H1 (cell line): ENCODE measurements around the gene APOO. TPM values are rescaled to one million over a fixed set of nuclear protein-coding genes. Genes with fewer than 3 reads are reported as not detected.

Experiments
- CTCF ChIA-PET: fragments of 300-600 bp; sonication (Branson Sonifier 250); formaldehyde crosslinking; loops from one replicate; lab custom pipeline; 2021; ENCODE audit not compliant: partially characterized antibody; lab: Charles Lee
- POLR2A ChIA-PET: fragments of 300-600 bp; sonication (Branson Sonifier 250); formaldehyde crosslinking; loops from one replicate; lab custom pipeline; 2021; ENCODE audit warnings: inconsistent platforms; ENCODE audit not compliant: partially characterized antibody; lab: Charles Lee
- DNase-seq, 2 experiments: peaks; one replicate each; pipeline versions ENCODE4 v3.0.0 to v3.0.0-alpha.2; 2010 to 2022; ENCODE audit warnings: low spot score in 2 of 2, low read depth in 1 of 2, mixed read lengths in 1 of 2
- FAIRE-seq: peaks from 2 replicates; lab custom pipeline; 2011; peaks lifted over from hg19 to GRCh38; lab: Jason Lieb, UNC
- H2AFZ ChIP-seq: 2 replicates; pipeline ENCODE4 v1.8.1; 2012; ENCODE audit warnings: low read length, inconsistent platforms
- H2AK5ac ChIP-seq: 2 replicates; pipeline ENCODE4 v1.6.1; 2013; ENCODE audit warnings: low read depth, low read length
- H2BK120ac ChIP-seq: replicated peaks from 2 replicates; pipeline ENCODE3; 2013; ENCODE audit warnings: low read depth, low read length, inconsistent platforms
- H2BK12ac ChIP-seq: 2 replicates; pipeline ENCODE4 v1.6.1; 2013; ENCODE audit warnings: low read depth, low read length
- H2BK15ac ChIP-seq: 2 replicates; pipeline ENCODE4 v1.6.1; 2013; ENCODE audit warnings: low read length
- H2BK20ac ChIP-seq: 2 replicates; pipeline ENCODE4 v1.6.1; 2013; ENCODE audit warnings: low read length
- H2BK5ac ChIP-seq: 2 replicates; pipeline ENCODE4 v1.6.1; 2013; ENCODE audit warnings: low read depth, low read length
- H3K14ac ChIP-seq: 2 replicates; pipeline ENCODE4 v1.6.1; 2013; ENCODE audit warnings: inconsistent platforms; ENCODE audit not compliant: insufficient read length
- H3K18ac ChIP-seq: 2 replicates; pipeline ENCODE4 v1.6.1; 2013; ENCODE audit warnings: low read length; ENCODE audit errors: extremely low read depth
- H3K23ac ChIP-seq: 2 replicates; pipeline ENCODE4 v1.6.1; 2013; ENCODE audit warnings: inconsistent platforms; ENCODE audit not compliant: insufficient read length
- H3K23me2 ChIP-seq: 2 replicates; pipeline ENCODE4 v1.6.1; 2013; ENCODE audit warnings: low read depth, low read length
- H3K27ac ChIP-seq: 2 replicates; pipeline ENCODE4 v1.6.1; 2011; ENCODE audit warnings: low read depth, low read length, inconsistent platforms
- H3K27me3 ChIP-seq, 4 experiments: replicated peaks in 1 of 4; 1 replicate in 1 of 4; 2 replicates in 3 of 4; pipeline versions ENCODE4 v1.6.1 to v1.8.1; 2011 to 2013; ENCODE audit warnings: low read length in 3 of 4, mild to moderate bottlenecking in 3 of 4, inconsistent platforms in 2 of 4, mixed read lengths in 2 of 4, moderate library complexity in 1 of 4; ENCODE audit not compliant: control insufficient read depth in 3 of 4, insufficient read depth in 3 of 4; ENCODE audit errors: extremely low read depth in 1 of 4
- H3K36me3 ChIP-seq, 4 experiments: 2 replicates each; pipeline versions ENCODE4 v1.6.1 to v1.8.1; 2011 to 2013; ENCODE audit warnings: mild to moderate bottlenecking in 4 of 4, low read length in 3 of 4, moderate library complexity in 2 of 4, control low read depth in 1 of 4, inconsistent platforms in 1 of 4; ENCODE audit not compliant: insufficient read depth in 4 of 4, control insufficient read depth in 2 of 4
- H3K4ac ChIP-seq: replicated peaks from 2 replicates; pipeline ENCODE3; 2013; ENCODE audit warnings: low read length, low read depth, mixed read lengths, inconsistent platforms; ENCODE audit not compliant: insufficient read length
- H3K4me1 ChIP-seq, 4 experiments: replicated peaks in 1 of 4; 1 replicate in 1 of 4; 2 replicates in 3 of 4; pipeline versions ENCODE4 v1.6.1 to v1.8.1; 2011 to 2013; ENCODE audit warnings: low read length in 3 of 4, inconsistent platforms in 2 of 4, mixed read lengths in 1 of 4; ENCODE audit not compliant: insufficient read depth in 4 of 4, control insufficient read depth in 3 of 4
- H3K4me2 ChIP-seq, 2 experiments: 2 replicates each; pipeline versions ENCODE4 v1.6.1 to v1.8.1; 2011 to 2013; ENCODE audit warnings: low read depth in 2 of 2, low read length in 2 of 2, control low read depth in 1 of 2, inconsistent platforms in 1 of 2, mild to moderate bottlenecking in 1 of 2; ENCODE audit not compliant: insufficient read depth in 1 of 2
- H3K4me3 ChIP-seq, 4 experiments: fragments of 200-600, 300-600 bp in 1 of 4; sonication (generic), shearing (Covaris generic), sonication (Bioruptor Twin) in 1 of 4; 2 replicates each; pipeline versions ENCODE4 v1.5.1 to v1.8.1; 2011 to 2016; ENCODE audit warnings: low read length in 4 of 4, low read depth in 3 of 4, control low read depth in 2 of 4, inconsistent platforms in 2 of 4, mild to moderate bottlenecking in 2 of 4, mixed read lengths in 1 of 4, moderate library complexity in 1 of 4; ENCODE audit not compliant: insufficient read depth in 2 of 4; ENCODE audit errors: extremely low read depth in 1 of 4
- H3K56ac ChIP-seq: replicated peaks from 2 replicates; pipeline ENCODE3; 2013; ENCODE audit warnings: low read depth, mild to moderate bottlenecking, mixed read lengths, low read length, inconsistent platforms; ENCODE audit not compliant: insufficient read length
- H3K79me1 ChIP-seq: 2 replicates; pipeline ENCODE4 v1.6.1; 2013; ENCODE audit warnings: low read depth, low read length, control low read depth
- H3K79me2 ChIP-seq, 2 experiments: 2 replicates each; pipeline versions ENCODE4 v1.6.1 to v1.8.1; 2012 to 2013; ENCODE audit warnings: low read length in 2 of 2, mild to moderate bottlenecking in 2 of 2, inconsistent platforms in 1 of 2; ENCODE audit not compliant: insufficient read depth in 2 of 2, control insufficient read depth in 1 of 2
- H3K9ac ChIP-seq, 4 experiments: replicated peaks in 1 of 4; 1 replicate in 1 of 4; 2 replicates in 3 of 4; pipeline versions ENCODE4 v1.6.1 to v1.8.1; 2011 to 2013; ENCODE audit warnings: low read depth in 3 of 4, low read length in 3 of 4, control low read depth in 2 of 4, mild to moderate bottlenecking in 2 of 4, moderate library complexity in 2 of 4, inconsistent platforms in 1 of 4; ENCODE audit errors: extremely low read depth in 1 of 4
- H3K9me3 ChIP-seq, 2 experiments: 2 replicates each; pipeline versions ENCODE4 v1.6.1 to v1.8.1; 2012 to 2013; ENCODE audit warnings: mild to moderate bottlenecking in 2 of 2, moderate library complexity in 2 of 2, control low read depth in 1 of 2, inconsistent platforms in 1 of 2, low read depth in 1 of 2, low read length in 1 of 2, mixed read lengths in 1 of 2; ENCODE audit not compliant: insufficient read depth in 2 of 2
- H4K20me1 ChIP-seq, 2 experiments: replicated peaks in 1 of 2; 2 replicates each; pipeline versions ENCODE3 to v1.8.1; 2011 to 2013; ENCODE audit warnings: inconsistent platforms in 2 of 2, low read length in 2 of 2, mild to moderate bottlenecking in 1 of 2; ENCODE audit not compliant: insufficient read depth in 2 of 2, control insufficient read depth in 1 of 2
- H4K5ac ChIP-seq: 2 replicates; pipeline ENCODE4 v1.6.1; 2013; ENCODE audit warnings: low read length, low read depth, mixed read lengths, inconsistent platforms; ENCODE audit not compliant: insufficient read length
- H4K8ac ChIP-seq: 2 replicates; pipeline ENCODE4 v1.8.0; 2013; ENCODE audit warnings: mild to moderate bottlenecking, moderate library complexity, low read length, inconsistent platforms; ENCODE audit not compliant: insufficient read depth; ENCODE audit errors: extremely low read depth
- H4K91ac ChIP-seq: replicated peaks from 2 replicates; pipeline ENCODE3; 2013; ENCODE audit warnings: low read length, mixed read lengths, inconsistent platforms; ENCODE audit not compliant: insufficient read length
- EP300 ChIP-seq, 2 experiments: IDR thresholded peaks; 1 replicate in 1 of 2; 2 replicates in 1 of 2; pipeline ENCODE4 v1.6.1; 2011 to 2012; ENCODE audit warnings: low read depth in 2 of 2, low read length in 2 of 2, mild to moderate bottlenecking in 2 of 2, borderline replicate concordance in 1 of 2, inconsistent platforms in 1 of 2, moderate library complexity in 1 of 2
- JUND ChIP-seq: IDR thresholded peaks from 2 replicates; pipeline ENCODE4 v1.6.1; 2011; ENCODE audit warnings: mild to moderate bottlenecking, improper control_type of control experiment, low read length
- PHF8 ChIP-seq: fragments of 200-600 bp; sonication (generic); conservative IDR thresholded peaks from 2 replicates; pipeline ENCODE4 v1.7.1; 2012; ENCODE audit warnings: low read depth, mild to moderate bottlenecking, inconsistent platforms, low read length, moderate library complexity
- WGBS, 2 experiments: shearing (Covaris generic) in 1 of 2; methylation state at CpG; one replicate each; pipeline versions ENCODE4 v1.1.6 to v1.1.7; 2013 to 2015; ENCODE audit warnings: low lambda C conversion rate in 2 of 2, mixed read lengths in 2 of 2, inconsistent platforms in 1 of 2, low coverage in 1 of 2, missing lambda C conversion rate in 1 of 2; ENCODE audit not compliant: insufficient replicate concordance in 2 of 2, insufficient coverage in 1 of 2, insufficient read length in 1 of 2; ENCODE audit errors: extremely low coverage in 1 of 2, missing lambda C conversion rate in 1 of 2; 5-methylcytosine and 5-hydroxymethylcytosine counted together
- polyA plus RNA-seq, 7 experiments: library from polyadenylated mRNA; depleted of rRNA in 3 of 7; stranded (reverse) in 5 of 7; unstranded in 2 of 7; fragments of >200 nt in 5 of 7; fragments of 200-250 nt in 2 of 7; gene quantifications; 1 replicate in 5 of 7; 2 replicates in 1 of 7; 4 replicates in 1 of 7; pipeline versions ENCODE4 v1.2.1 to v1.2.3, GENCODE V29; 2011 to 2013; ENCODE audit warnings: missing spikeins in 2 of 7, mixed read lengths in 2 of 7
- total RNA-seq: library from RNA; stranded (reverse); fragmentation: NEBNext Ultra II Directional; extraction: Animal tissue kit (Norgen Biotek cat#: 25700); gene quantifications from 2 replicates; pipeline ENCODE4 v1.2.1, GENCODE V29; 2021

Gene APOO
- total and polyA plus RNA-seq, 2 of the 8 experiments (the other 6 are each of a cell fraction or from before 2014, with no cell fraction given): 25.7 to 45.0 TPM

GRCh38 chrX:23861215-23861896 lies 46.4 kb downstream of the APOO start:
- H3K4ac ChIP-seq: no peak overlapping the region
- no peak overlapping the region for H2AFZ ChIP-seq
- ChIA-PET CTCF (interaction anchor here (0.9 to 1.1 kb wide), 2 partner anchors 41 to 146 kb away, joined by 3 to 4 read pairs; no protein-coding TSS in a partner anchor), POLR2A (no interaction called here)
- no peak overlapping the region for H4K5ac ChIP-seq
- no peak overlapping the region for H3K27ac ChIP-seq
- H3K79me2 ChIP-seq: no peaks in the 10 kb centered on the region
- no peaks in the 10 kb centered on the region for H3K23me2 ChIP-seq
- no peaks in the 10 kb centered on the region for H3K27me3 ChIP-seq
- no peak overlapping the region for H3K4me2 ChIP-seq
- no peak overlapping the region for H4K8ac ChIP-seq
- no peak overlapping the region for H2BK120ac ChIP-seq
- peaks cover 0 to 3% (median 0%) of the 10 kb centered on the region in 4 experiments; a peak in 2 of 8 replicates for H3K36me3 ChIP-seq
- H2BK20ac ChIP-seq: no peak overlapping the region
- H3K4me3 ChIP-seq: no peak overlapping the region
- no peaks in the 10 kb centered on the region for H3K9me3 ChIP-seq
- H3K18ac ChIP-seq: no peak overlapping the region
- H2BK5ac ChIP-seq: no peak overlapping the region
- no peak overlapping the region for H2BK15ac ChIP-seq
- FAIRE-seq: no peak
- H4K91ac ChIP-seq: no peak overlapping the region
- 90% methylated on average over 2 of the region's 6 CpGs; no CpG with 5 or more reads in 1 of the 2 experiments for WGBS, 2 experiments
- H2AK5ac ChIP-seq: no peak overlapping the region
- no peak overlapping the region for H3K9ac ChIP-seq
- no peak overlapping the region for H3K14ac ChIP-seq
- DNase-seq: no peak
- no peaks in the 10 kb centered on the region for H3K4me1 ChIP-seq
- H3K79me1 ChIP-seq: no peaks in the 10 kb centered on the region
- no peak overlapping the region for H3K23ac ChIP-seq
- no peaks in the 10 kb centered on the region for H4K20me1 ChIP-seq
- H3K56ac ChIP-seq: no peak overlapping the region
- H2BK12ac ChIP-seq: no peak overlapping the region
- TF ChIP-seq PHF8 (no peak), EP300 (IDR thresholded peaks at IDR 0.05; ENCODE audit: borderline replicate concordance in 1 of 2, low read depth in 2 of 2, low read length in 2 of 2) (no peak), JUND (no peak)
